ENCODE data around the gene TCF25. TPM values are rescaled to one million over a fixed set of nuclear protein-coding genes. Genes with fewer than 3 reads are reported as not detected.

The TCF25 gene
- total RNA-seq, 2 experiments from 2014 or later, result 181 to 216 TPM

DNA sequence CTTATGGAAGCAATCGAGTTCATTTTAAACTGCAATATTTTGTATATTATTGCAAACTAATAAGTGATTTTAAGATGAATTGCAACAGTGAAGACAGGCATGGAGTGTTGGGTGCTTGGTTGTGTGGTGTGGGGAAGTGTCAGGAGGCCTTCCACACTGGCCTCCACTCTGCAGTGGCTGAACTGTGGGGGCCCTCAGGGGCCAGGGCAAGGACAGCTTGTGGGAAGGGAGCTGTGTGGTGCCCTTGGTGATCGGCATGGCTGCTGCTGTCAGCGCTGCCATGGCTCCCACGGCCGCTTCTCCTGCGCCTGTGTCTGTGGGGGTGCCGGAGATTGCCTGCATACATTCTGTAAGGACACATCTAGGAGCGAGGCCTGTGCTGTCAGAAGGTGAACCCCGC, 19.2 kb downstream of the TCF25 start:
- peaks cover 31% of the 10 kb centered on the region for H3K36me3 Mint-ChIP-seq
- no peak overlapping the region for H3K4me3 Mint-ChIP-seq
- no peak overlapping the region for H3K27ac Mint-ChIP-seq
- DNase-seq (no peak), ATAC-seq (no peak)
- CTCF ChIA-PET, result no interaction called here
- no peaks in the 10 kb centered on the region for H3K9me3 Mint-ChIP-seq (ENCODE audit: low read depth)
- H3K27me3 Mint-ChIP-seq, result no peaks in the 10 kb centered on the region
- peaks cover 12% of the 10 kb centered on the region for H3K4me1 Mint-ChIP-seq

GRCh38 chr16:89893642-89894548, 20.5 kb downstream of the TCF25 start:
- DNase-seq (no peak), ATAC-seq (no peak)
- Mint-ChIP-seq H3K4me3 (no peak overlapping the region), H3K36me3 (peaks cover 26% of the 10 kb centered on the region), H3K4me1 (peaks cover 12% of the 10 kb centered on the region), H3K27ac (no peak overlapping the region), H3K9me3 (ENCODE audit: low read depth) (no peaks in the 10 kb centered on the region), H3K27me3 (no peaks in the 10 kb centered on the region)
- CTCF ChIA-PET, result interaction anchor here (1.2 to 1.7 kb wide), 2 partner anchors 16 to 33 kb away, joined by 3 to 5 read pairs; no protein-coding TSS in a partner anchor

GRCh38 chr16:89895482-89896250, 22.3 kb downstream of the TCF25 start:
- H3K27me3 Mint-ChIP-seq, result no peaks in the 10 kb centered on the region
- H3K9me3 Mint-ChIP-seq (ENCODE audit: low read depth), result no peaks in the 10 kb centered on the region
- ATAC-seq (no peak), DNase-seq (no peak)
- peaks cover 32% of the 10 kb centered on the region for H3K36me3 Mint-ChIP-seq
- no peak overlapping the region for H3K4me3 Mint-ChIP-seq
- H3K27ac Mint-ChIP-seq, result no peak overlapping the region
- peaks cover 4% of the 10 kb centered on the region for H3K4me1 Mint-ChIP-seq
- CTCF ChIA-PET, result interaction anchor here (1.7 kb wide), 1 partner anchor 14 kb away, joined by 5 read pairs; no protein-coding TSS in a partner anchor

DNA sequence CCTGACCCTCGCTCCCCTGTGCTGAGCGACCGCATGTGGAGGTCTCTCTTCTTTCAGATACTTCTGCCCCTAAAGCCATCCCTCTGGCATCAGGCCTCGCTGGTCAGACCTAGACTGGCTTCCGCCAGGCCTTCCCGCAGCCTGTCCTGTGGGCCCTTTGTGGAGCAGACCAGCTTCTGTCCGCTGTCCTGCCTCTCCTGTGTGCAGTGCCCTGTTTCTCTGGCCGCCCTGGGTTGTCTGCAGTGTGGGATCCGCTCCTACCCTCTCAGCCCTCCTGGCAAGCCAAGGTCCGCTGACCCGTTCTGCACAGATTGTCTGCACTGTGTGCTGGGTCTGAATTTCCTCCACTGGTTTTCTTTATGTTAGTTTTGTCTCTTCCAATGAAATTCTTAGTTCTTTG, 23.8 kb downstream of the TCF25 start:
- H3K36me3 Mint-ChIP-seq, result peaks cover 32% of the 10 kb centered on the region

DNA sequence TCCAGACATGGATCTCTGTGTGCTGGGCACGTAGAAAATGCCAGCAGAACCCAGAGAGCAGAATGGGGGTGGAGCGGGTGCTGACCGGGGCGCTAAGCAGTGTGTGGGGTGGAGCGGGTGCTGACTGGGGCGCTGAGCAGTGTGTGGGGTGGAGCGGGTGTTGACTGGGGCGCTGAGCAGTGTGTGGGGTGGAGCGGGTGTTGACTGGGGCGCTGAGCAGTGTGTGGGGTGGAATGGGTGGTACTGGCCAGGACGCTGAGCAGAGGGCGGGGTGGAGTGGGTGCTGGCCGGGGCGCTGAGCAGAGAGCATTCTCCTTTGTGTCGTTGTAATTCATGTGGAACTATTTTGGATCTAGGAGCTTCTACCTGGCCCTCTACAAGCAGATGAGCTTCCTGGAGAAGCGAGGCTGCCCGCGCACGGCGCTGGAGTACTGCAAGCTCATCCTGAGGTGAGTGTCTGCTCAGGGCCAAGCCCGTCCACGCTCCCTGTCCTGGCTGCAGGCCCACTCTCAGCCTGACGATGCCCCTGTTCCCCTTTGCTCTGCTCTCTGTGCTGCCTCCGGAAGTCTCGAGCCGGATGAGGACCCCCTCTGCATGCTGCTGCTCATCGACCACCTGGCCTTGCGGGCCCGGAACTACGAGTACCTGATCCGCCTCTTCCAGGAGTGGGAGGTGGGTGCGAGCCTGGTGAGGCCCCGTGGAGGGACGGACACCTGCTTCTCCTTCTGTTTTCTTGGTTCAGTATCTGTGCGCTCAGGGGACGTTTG, 25.0 kb downstream of the TCF25 start:
- ATAC-seq (no peak), DNase-seq (no peak)
- Mint-ChIP-seq H3K27me3 (no peaks in the 10 kb centered on the region), H3K4me3 (no peak overlapping the region), H3K27ac (no peak overlapping the region), H3K36me3 (peaks cover 30% of the 10 kb centered on the region), H3K4me1 (no peaks in the 10 kb centered on the region), H3K9me3 (ENCODE audit: low read depth) (no peaks in the 10 kb centered on the region)
- CTCF ChIA-PET, result interaction anchor here (2.5 kb wide), 1 partner anchor 11 kb away, joined by 8 read pairs; no protein-coding TSS in a partner anchor

More for the DNA sequence above, 23.8 kb downstream of the TCF25 start:
- CTCF ChIA-PET, result interaction anchor here (2.5 kb wide), 1 partner anchor 12 kb away, joined by 8 read pairs; no protein-coding TSS in a partner anchor
- Mint-ChIP-seq H3K27me3 (no peaks in the 10 kb centered on the region), H3K4me1 (no peaks in the 10 kb centered on the region), H3K27ac (no peak overlapping the region), H3K9me3 (ENCODE audit: low read depth) (no peaks in the 10 kb centered on the region), H3K4me3 (no peak overlapping the region)
- DNase-seq (no peak), ATAC-seq (no peak)

DNA sequence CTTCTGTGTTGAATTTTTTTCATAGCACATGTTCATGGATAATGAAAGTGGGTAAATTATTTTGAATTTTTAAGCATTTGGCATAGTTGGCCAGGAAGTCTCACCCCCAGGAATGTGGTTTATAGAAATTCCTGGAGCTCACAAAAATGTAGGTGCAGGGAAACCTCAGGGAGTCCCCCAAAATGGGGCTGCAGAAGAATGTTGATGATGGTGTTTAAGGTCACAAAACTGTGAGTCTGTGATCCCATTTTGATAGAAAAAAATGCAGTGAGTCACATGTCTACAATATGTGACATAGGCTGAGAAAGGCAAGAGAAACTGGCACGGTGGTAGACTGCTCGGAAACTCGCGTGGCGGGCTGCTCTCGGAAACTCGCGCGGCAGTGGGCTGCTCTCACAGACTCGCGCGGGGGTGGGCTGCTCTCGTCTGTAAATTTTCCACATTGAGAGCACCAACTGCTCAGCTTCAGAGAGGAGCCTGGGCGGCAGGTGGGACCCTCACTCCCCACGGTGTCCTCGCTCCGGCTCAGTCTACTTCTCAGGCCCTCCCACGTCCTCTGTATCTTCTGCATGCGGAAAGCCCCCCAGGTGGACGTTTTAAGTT, 26.6 kb downstream of the TCF25 start:
- Mint-ChIP-seq H3K27me3 (no peaks in the 10 kb centered on the region), H3K27ac (no peak overlapping the region), H3K4me1 (no peaks in the 10 kb centered on the region), H3K4me3 (no peak overlapping the region), H3K9me3 (ENCODE audit: low read depth) (no peaks in the 10 kb centered on the region), H3K36me3 (peaks cover 30% of the 10 kb centered on the region)
- CTCF ChIA-PET, result interaction anchor here (2.5 kb wide), 1 partner anchor 10 kb away, joined by 8 read pairs; no protein-coding TSS in a partner anchor
- ATAC-seq (no peak), DNase-seq (no peak)

GRCh38 chr16:89900885-89901284, 27.5 kb downstream of the TCF25 start:
- Mint-ChIP-seq H3K9me3 (ENCODE audit: low read depth) (no peaks in the 10 kb centered on the region), H3K36me3 (peaks cover 31% of the 10 kb centered on the region), H3K4me1 (no peaks in the 10 kb centered on the region), H3K4me3 (no peak overlapping the region), H3K27me3 (no peaks in the 10 kb centered on the region), H3K27ac (no peak overlapping the region)
- CTCF ChIA-PET, result no interaction called here
- DNase-seq, result no peak
- ATAC-seq, result no peak

DNA sequence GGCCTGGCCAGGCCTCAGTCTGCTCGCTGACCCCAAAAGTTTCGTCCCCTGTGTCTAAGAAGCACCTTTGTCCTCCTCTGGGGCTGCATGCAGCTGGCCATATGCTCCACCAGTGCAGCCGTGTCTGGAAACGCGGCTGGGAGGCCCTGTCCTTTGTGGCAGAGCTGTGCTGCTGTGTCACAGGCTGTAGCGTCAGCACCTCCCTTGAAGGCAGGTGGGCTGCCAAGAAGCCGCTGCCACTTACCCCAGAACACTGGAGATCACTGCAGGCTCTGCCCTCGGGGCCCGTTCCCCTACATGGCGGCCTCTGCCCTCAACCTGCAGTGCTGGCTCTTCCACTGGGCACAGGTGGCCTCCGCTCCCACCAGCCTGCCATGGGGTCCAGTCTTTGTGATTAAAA, 29.6 kb downstream of the TCF25 start:
- H3K27ac Mint-ChIP-seq, result no peak overlapping the region
- no peaks in the 10 kb centered on the region for H3K27me3 Mint-ChIP-seq
- CTCF ChIA-PET, result no interaction called here
- no peak overlapping the region for H3K4me3 Mint-ChIP-seq
- ATAC-seq, result no peak
- DNase-seq, result no peak
- no peaks in the 10 kb centered on the region for H3K4me1 Mint-ChIP-seq
- H3K9me3 Mint-ChIP-seq (ENCODE audit: low read depth), result peaks cover 2% of the 10 kb centered on the region
- peaks cover 37% of the 10 kb centered on the region for H3K36me3 Mint-ChIP-seq

DNA sequence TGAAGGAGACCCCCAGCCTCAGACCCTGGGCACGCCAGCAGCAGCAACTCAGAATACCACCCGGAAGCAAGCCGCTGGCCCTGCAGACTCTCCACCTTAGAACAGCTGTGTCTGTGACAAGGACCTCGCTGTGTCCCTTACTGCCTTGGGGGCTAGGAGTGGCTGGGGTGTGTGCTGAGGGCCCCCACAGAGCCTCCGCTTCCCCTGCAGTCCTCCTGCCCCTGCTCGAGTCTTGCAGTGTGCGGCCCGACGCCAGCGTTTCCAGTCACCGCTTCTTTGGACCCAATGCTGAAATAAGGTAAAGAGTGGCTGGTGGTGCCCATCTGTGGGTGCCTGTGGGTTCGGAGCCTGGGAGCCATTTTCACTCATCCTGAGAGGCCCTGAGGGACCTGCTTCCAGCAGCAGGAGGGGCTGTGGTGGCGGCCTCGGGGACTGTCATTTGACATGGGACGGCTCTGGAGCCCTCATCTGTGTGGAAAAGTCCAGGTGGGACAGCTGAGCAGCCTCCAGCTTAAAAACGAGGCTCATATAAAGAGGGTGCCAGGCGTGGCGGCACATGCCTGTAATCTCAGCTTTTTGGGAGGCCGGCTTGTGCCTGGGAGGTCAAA, 30.6 kb downstream of the TCF25 start:
- ATAC-seq, result no peak

DNA sequence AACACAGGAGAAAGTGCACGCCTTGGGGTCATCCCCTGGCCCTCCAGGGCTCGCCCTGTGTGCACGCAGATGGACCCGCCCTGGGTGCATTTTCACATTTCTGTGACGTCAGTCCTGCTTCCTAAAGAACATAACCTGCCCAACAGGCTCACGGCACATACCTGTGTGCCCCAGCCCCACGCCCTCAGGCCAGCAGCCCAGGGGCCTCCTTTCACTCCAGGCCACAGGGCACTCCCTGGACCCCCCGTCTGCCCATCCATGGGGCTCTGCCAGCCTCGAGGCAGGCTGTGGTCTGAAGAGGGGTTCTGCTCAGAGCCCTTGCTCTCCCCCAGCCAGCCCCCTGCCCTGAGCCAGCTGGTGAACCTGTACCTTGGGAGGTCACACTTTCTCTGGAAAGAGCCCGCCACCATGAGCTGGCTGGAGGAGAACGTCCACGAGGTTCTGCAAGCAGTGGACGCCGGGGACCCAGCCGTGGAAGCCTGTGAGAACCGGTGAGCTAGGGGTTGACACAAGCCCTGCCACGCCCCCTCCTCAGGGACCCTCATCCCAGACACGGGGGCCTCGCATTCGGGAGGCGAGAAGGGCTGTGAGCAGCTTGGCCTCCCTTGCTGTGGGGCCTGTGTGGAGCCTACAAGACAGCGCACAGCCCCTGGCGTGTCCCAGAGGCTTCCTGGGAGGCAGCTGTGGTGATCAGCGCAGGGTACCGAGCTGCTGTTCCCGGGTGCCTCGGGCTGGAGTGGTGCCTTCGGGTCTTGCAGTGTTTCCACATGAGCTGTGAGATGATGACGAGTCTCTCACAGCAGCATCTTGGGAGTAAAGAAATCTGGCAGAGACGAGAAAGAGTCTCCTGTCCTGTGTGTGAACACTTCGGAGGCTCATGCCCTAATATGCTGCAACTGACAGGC, 31.5 kb downstream of the TCF25 start:
- CTCF ChIA-PET, result no interaction called here
- Mint-ChIP-seq H3K36me3 (peaks cover 35% of the 10 kb centered on the region), H3K27me3 (no peaks in the 10 kb centered on the region), H3K4me1 (peaks cover 3% of the 10 kb centered on the region), H3K9me3 (ENCODE audit: low read depth) (peaks cover 2% of the 10 kb centered on the region), H3K27ac (no peak overlapping the region), H3K4me3 (no peak overlapping the region)
- ATAC-seq (no peak), DNase-seq (no peak)

More for the DNA sequence above, 30.6 kb downstream of the TCF25 start:
- Mint-ChIP-seq H3K27ac (no peak overlapping the region), H3K4me3 (no peak overlapping the region), H3K27me3 (no peaks in the 10 kb centered on the region), H3K9me3 (ENCODE audit: low read depth) (peaks cover 2% of the 10 kb centered on the region), H3K4me1 (no peaks in the 10 kb centered on the region), H3K36me3 (peaks cover 36% of the 10 kb centered on the region)
- no peak for DNase-seq
- CTCF ChIA-PET, result interaction anchor here (1.0 kb wide), 1 partner anchor 9 kb away, joined by 3 read pairs; no protein-coding TSS in a partner anchor

GRCh38 chr16:89905511-89906139, 32.2 kb downstream of the TCF25 start:
- peaks cover 10% of the 10 kb centered on the region for H3K4me1 Mint-ChIP-seq
- no peak overlapping the region for H3K4me3 Mint-ChIP-seq
- peaks cover 2% of the 10 kb centered on the region for H3K9me3 Mint-ChIP-seq (ENCODE audit: low read depth)
- H3K27me3 Mint-ChIP-seq, result no peaks in the 10 kb centered on the region
- CTCF ChIA-PET, result no interaction called here
- no peak for DNase-seq
- peaks cover 32% of the 10 kb centered on the region for H3K36me3 Mint-ChIP-seq
- no peak for ATAC-seq
- no peak overlapping the region for H3K27ac Mint-ChIP-seq
